Left ventricle myocardium inferior (tissue), 1 donor: ENCODE data around the gene KRTAP10-6. TPM values are rescaled to one million over a fixed set of nuclear protein-coding genes. Genes with fewer than 3 reads are reported as not detected.

Experiments
- DNase-seq: peaks from one replicate; pipeline ENCODE4 v3.0.0-alpha.2; 2020
- H3K27ac ChIP-seq: fragments of 200-600 bp; replicated peaks from 2 replicates; pipeline ENCODE4 v1.8.0; 2021
- H3K27me3 ChIP-seq: fragments of 200-600 bp; 2 replicates; pipeline ENCODE4 v1.8.0; 2021; ENCODE audit warnings: low read depth
- H3K36me3 ChIP-seq: fragments of 200-600 bp; 2 replicates; pipeline ENCODE4 v1.8.0; 2021
- H3K4me1 ChIP-seq: fragments of 200-600 bp; 2 replicates; pipeline ENCODE4 v1.8.0; 2021
- H3K4me3 ChIP-seq: fragments of 200-600 bp; 2 replicates; pipeline ENCODE4 v1.8.0; 2021; ENCODE audit warnings: mild to moderate bottlenecking, moderate library complexity
- H3K9me3 ChIP-seq: fragments of 200-600 bp; replicated peaks from 2 replicates; pipeline ENCODE4 v1.8.0; 2021
- CTCF ChIP-seq: fragments of 200-600 bp; IDR thresholded peaks from 2 replicates; pipeline ENCODE4 v1.8.0; 2021; ENCODE audit warnings: antibody characterized with exemption, mild to moderate bottlenecking, borderline replicate concordance
- intact Hi-C: fragments of 100-400 bp; cut with micrococcal nuclease; formaldehyde crosslinking; loops from one replicate; pipeline ENCODE4 v1.11.0; 2022
- total RNA-seq: library from RNA; stranded (reverse); fragmentation: NEBNext Ultra II Directional; extraction: Animal tissue kit (Norgen Biotek cat#: 25700); gene quantifications from one replicate; pipeline ENCODE4 v1.2.1, GENCODE V29; 2021
- donor health status: DM: no; HTN: yes; CAD: no; lungs with severe emphysema.

The KRTAP10-6 gene
- total RNA-seq, 1 donor from 2014 or later, result not detected

DNA sequence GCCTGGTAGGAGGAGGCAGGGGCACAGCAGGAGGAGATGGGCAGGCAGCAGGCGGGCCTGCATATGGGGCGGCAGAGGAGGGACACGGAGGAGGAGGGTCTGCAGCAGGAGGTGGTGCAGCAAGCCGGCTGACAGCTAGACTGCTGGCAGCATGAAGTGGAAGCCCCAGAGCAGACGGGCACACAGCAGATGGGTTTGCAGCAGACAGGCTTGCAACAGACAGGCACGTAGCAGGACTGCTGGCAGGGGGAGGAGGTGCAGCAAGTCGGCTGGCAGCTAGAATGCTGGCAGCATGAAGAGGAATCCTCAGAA lies 12.5 kb downstream of the KRTAP10-6 start:
- no peak overlapping the region for H3K27ac ChIP-seq
- H3K36me3 ChIP-seq, result no peaks in the 10 kb centered on the region
- no peak for TF ChIP-seq CTCF
- peaks cover 24% of the 10 kb centered on the region for H3K27me3 ChIP-seq
- intact Hi-C loops, result no loop called here
- H3K4me1 ChIP-seq, result peaks cover 5% of the 10 kb centered on the region
- no peak overlapping the region for H3K4me3 ChIP-seq
- no peak for DNase-seq
- peaks cover 41% of the 10 kb centered on the region for H3K9me3 ChIP-seq

- no peak for TF ChIP-seq CTCF
- Histone ChIP-seq H3K27ac (no peak overlapping the region), H3K27me3 (peaks cover 26% of the 10 kb centered on the region), H3K4me3 (no peak overlapping the region), H3K36me3 (no peaks in the 10 kb centered on the region), H3K4me1 (peaks cover 3% of the 10 kb centered on the region), H3K9me3 (peaks cover 41% of the 10 kb centered on the region)
- no peak for DNase-seq
- intact Hi-C loops, result no loop called here
Observed at GRCh38 chr21:44579056-44579832, 13.1 kb downstream of the KRTAP10-6 start.

DNA sequence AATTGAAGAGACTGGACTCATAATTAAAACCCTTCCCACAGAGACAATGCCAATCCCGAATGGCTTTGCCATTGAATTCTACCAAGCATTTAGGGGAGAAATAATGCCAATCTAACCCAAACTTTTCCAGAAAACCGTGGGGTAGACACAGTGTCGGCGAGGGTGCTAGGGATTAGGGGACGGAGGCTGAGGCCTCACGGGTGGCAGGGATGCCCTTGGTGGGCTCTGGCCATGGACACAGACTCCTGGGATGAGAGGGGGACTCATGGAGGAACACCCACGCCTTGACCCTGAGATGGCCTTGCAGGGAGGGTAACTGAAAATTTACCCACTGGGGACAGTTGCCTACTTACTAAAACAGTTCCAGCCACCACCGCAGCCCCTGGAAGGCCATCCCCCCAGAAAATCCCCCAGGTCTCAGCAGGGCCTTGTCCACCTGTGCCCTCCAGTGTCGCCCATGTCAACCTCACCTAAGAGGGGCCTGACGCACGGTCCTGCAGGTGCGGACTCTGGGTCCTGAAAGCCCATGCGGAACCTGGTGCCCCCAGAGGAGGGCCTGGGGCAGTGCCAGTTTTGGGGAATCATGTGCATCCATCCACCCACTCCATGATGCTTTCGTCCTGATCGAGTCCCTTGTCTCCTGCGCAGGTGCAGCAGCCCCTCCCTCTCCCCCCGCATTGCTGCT lies 13.8 kb downstream of the KRTAP10-6 start:
- no peak for DNase-seq
- H3K27ac ChIP-seq, result no peak overlapping the region
- peaks cover 26% of the 10 kb centered on the region for H3K27me3 ChIP-seq
- intact Hi-C loops, result no loop called here
- no peaks in the 10 kb centered on the region for H3K4me1 ChIP-seq
- peaks cover 41% of the 10 kb centered on the region for H3K9me3 ChIP-seq
- no peaks in the 10 kb centered on the region for H3K36me3 ChIP-seq
- H3K4me3 ChIP-seq, result no peak overlapping the region
- TF ChIP-seq CTCF, result no peak

DNA sequence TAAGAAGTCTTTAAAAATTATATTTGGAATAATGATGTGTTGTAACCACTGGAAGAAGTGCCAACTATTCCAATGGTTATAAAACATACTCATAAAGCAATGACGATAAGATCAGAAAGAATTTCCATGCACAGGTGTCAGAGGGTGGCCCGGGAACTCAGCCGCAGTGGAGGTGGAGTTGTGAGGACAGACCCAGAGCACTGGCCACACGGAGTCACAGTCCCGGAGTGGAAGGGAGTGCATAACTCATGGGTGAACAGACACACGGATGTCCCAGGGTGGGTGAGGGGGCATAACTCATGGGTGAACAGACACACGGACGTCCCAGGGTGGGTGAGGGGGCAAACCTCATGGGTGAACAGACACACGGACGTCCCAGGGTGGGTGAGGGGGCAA lies 16.3 kb downstream of the KRTAP10-6 start:
- H3K9me3 ChIP-seq, result peaks cover 36% of the 10 kb centered on the region
- no peak for TF ChIP-seq CTCF
- H3K4me1 ChIP-seq, result no peaks in the 10 kb centered on the region
- no peaks in the 10 kb centered on the region for H3K36me3 ChIP-seq
- no peak overlapping the region for H3K27ac ChIP-seq
- peaks cover 24% of the 10 kb centered on the region for H3K27me3 ChIP-seq
- intact Hi-C loops, result no loop called here
- no peak overlapping the region for H3K4me3 ChIP-seq
- no peak for DNase-seq

GRCh38 chr21:44575307-44576024 lies 16.8 kb downstream of the KRTAP10-6 start:
- Histone ChIP-seq H3K27me3 (peaks cover 24% of the 10 kb centered on the region), H3K4me3 (no peak overlapping the region), H3K4me1 (no peaks in the 10 kb centered on the region), H3K36me3 (no peaks in the 10 kb centered on the region), H3K27ac (no peak overlapping the region), H3K9me3 (peaks cover 35% of the 10 kb centered on the region)
- intact Hi-C loops, result no loop called here
- TF ChIP-seq CTCF, result no peak
- DNase-seq, result no peak
